ENCODE measurements around the gene ADAMTSL2. TPM values are rescaled to one million over a fixed set of nuclear protein-coding genes. Genes with fewer than 3 reads are reported as not detected.

ADAMTSL2 gene
- polyA plus RNA-seq, 1 donor (not counting 4 experiments of a cell fraction or from before 2014, with no cell fraction given) = not detected

- no peaks in the 10 kb centered on the region for H3K9me3 ChIP-seq (ENCODE audit: control insufficient read depth, low read depth, low read length)
- no peaks in the 10 kb centered on the region for H3K4me1 ChIP-seq (ENCODE audit: control insufficient read depth, extremely low read depth, insufficient read depth, low read length)
- no peaks in the 10 kb centered on the region for H3K79me2 ChIP-seq (ENCODE audit: control insufficient read depth, insufficient read depth, low read length)
- H3K4me2 ChIP-seq (ENCODE audit: control insufficient read depth, extremely low read depth, insufficient read depth, low read depth, low read length) = no peak overlapping the region
- no peaks in the 10 kb centered on the region for H4K20me1 ChIP-seq (ENCODE audit: control insufficient read depth, extremely low read depth, insufficient read depth, low read length)
- no peak for DNase-seq (ENCODE audit: low read depth, low spot score)
- FAIRE-seq = no peak
- H3K9me1 ChIP-seq (ENCODE audit: control insufficient read depth, extremely low read depth, insufficient read depth, low read length) = no peaks in the 10 kb centered on the region
- H3K36me3 ChIP-seq (ENCODE audit: control insufficient read depth in 2 of 2, extremely low read depth in 1 of 2, insufficient read depth in 2 of 2, low read length in 2 of 2) = no peaks in the 10 kb centered on the region
- no peak overlapping the region for H3K9ac ChIP-seq (ENCODE audit: control insufficient read depth, extremely low read depth, insufficient read depth, low read length)
- H3K27me3 ChIP-seq (ENCODE audit: control insufficient read depth, extremely low read depth, insufficient read depth, low read length) = peaks cover 57% of the 10 kb centered on the region
- no peak overlapping the region for H2AFZ ChIP-seq (ENCODE audit: control insufficient read depth, low read length)
- dilution Hi-C loops (cut with MboI; ENCODE audit: extremely low pct_ligation_motif_present, low sequenced_read_pairs) = no loop called here
- TF ChIP-seq CTCF (optimal IDR thresholded peaks at IDR 0.05 in 1 of 3, IDR thresholded peaks at IDR 0.05 in 1 of 3, conservative IDR thresholded peaks at IDR 0.05 in 1 of 3; ENCODE audit: extremely low read depth in 1 of 3, insufficient read depth in 2 of 3, low read length in 3 of 3) (no peak), EZH2 (IDR thresholded peaks at IDR 0.05; ENCODE audit: low read length) (no peak)
- no peak overlapping the region for H3K27ac ChIP-seq (ENCODE audit: control insufficient read depth, insufficient read depth, low read length)
- H3K4me3 ChIP-seq (ENCODE audit: control insufficient read depth in 2 of 3, extremely low read depth in 1 of 3, insufficient read depth in 2 of 3, low read depth in 1 of 3, low read length in 3 of 3) = no peak overlapping the region
Measured at GRCh38 chr9:133606708-133607025, 72.2 kb downstream of the ADAMTSL2 start.

- FAIRE-seq (no peak), DNase-seq (ENCODE audit: low read depth, low spot score) (no peak)
- Histone ChIP-seq H3K27me3 (ENCODE audit: control insufficient read depth, extremely low read depth, insufficient read depth, low read length) (peaks cover 62% of the 10 kb centered on the region), H3K27ac (ENCODE audit: control insufficient read depth, insufficient read depth, low read length) (no peak overlapping the region), H3K4me2 (ENCODE audit: control insufficient read depth, extremely low read depth, insufficient read depth, low read depth, low read length) (no peak overlapping the region), H3K79me2 (ENCODE audit: control insufficient read depth, insufficient read depth, low read length) (no peaks in the 10 kb centered on the region), H4K20me1 (ENCODE audit: control insufficient read depth, extremely low read depth, insufficient read depth, low read length) (no peaks in the 10 kb centered on the region), H2AFZ (ENCODE audit: control insufficient read depth, low read length) (no peak overlapping the region), H3K4me3 (ENCODE audit: control insufficient read depth in 2 of 3, extremely low read depth in 1 of 3, insufficient read depth in 2 of 3, low read depth in 1 of 3, low read length in 3 of 3) (no peak overlapping the region), H3K36me3 (ENCODE audit: control insufficient read depth in 2 of 2, extremely low read depth in 1 of 2, insufficient read depth in 2 of 2, low read length in 2 of 2) (no peaks in the 10 kb centered on the region), H3K9ac (ENCODE audit: control insufficient read depth, extremely low read depth, insufficient read depth, low read length) (no peak overlapping the region), H3K9me1 (ENCODE audit: control insufficient read depth, extremely low read depth, insufficient read depth, low read length) (no peaks in the 10 kb centered on the region), H3K9me3 (ENCODE audit: control insufficient read depth, low read depth, low read length) (no peaks in the 10 kb centered on the region), H3K4me1 (ENCODE audit: control insufficient read depth, extremely low read depth, insufficient read depth, low read length) (no peaks in the 10 kb centered on the region)
- dilution Hi-C loops (cut with MboI; ENCODE audit: extremely low pct_ligation_motif_present, low sequenced_read_pairs) = no loop called here
- TF ChIP-seq CTCF (optimal IDR thresholded peaks at IDR 0.05 in 1 of 3, IDR thresholded peaks at IDR 0.05 in 1 of 3, conservative IDR thresholded peaks at IDR 0.05 in 1 of 3; ENCODE audit: extremely low read depth in 1 of 3, insufficient read depth in 2 of 3, low read length in 3 of 3) = no peak
- no peak for TF ChIP-seq EZH2 (IDR thresholded peaks at IDR 0.05; ENCODE audit: low read length)
Measured at GRCh38 chr9:133607381-133607780, 72.9 kb downstream of the ADAMTSL2 start.
